DMS153 treated with DMSO at 0.1 percent for 48 hours (cell line): Measurements from ENCODE around the gene LDLRAD3.

Experiments used
- DNase-seq: peaks from one replicate; lab custom pipeline; 2025; ENCODE audit not compliant: unreplicated experiment; lab: John Stamatoyannopoulos, UW

Gene LDLRAD3

GRCh38 chr11:36126678-36127077 lies 182.8 kb downstream of the LDLRAD3 start:
- DNase-seq: no peak

- DNase-seq: no peak
These were observed 183.7 kb downstream of the LDLRAD3 start for GRCh38 chr11:36127550-36127949.

GRCh38 chr11:36129955-36130354 lies 186.1 kb downstream of the LDLRAD3 start:
- DNase-seq: no peak

- no peak for DNase-seq
These were observed 186.5 kb downstream of the LDLRAD3 start for GRCh38 chr11:36130401-36130800.

DNA sequence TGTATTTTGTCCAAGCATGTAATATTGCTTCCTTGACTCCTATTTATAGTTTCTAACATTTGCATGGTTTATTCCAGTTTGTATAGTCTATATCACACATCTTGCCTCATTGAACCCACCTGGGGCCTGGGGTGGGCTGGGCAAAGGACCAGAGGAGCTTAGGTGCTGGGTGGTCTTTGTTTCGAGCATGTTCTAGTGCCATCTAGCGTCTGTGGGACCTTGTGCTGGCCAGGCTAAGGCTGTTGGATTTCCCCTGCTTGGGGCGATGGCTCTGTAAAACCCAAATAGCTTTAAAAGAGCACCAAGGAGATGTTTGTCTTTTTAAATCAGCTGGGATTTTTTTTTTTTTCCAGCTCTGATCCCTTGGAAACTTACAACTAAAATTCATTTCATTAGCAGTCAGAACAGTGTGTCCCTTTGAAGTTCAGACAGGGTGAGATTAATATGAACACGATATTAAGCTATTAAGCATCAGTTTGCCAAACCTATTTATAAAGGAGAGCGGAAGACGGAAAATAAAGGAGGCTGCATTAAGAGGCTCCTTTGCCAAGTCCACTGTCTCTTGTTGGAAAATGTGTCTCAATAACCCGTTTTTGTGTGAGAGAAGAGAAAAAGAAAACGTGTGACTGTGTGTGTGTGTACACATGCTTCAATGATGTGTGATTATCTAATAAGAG lies 188.0 kb downstream of the LDLRAD3 start:
- no peak for DNase-seq

DNA sequence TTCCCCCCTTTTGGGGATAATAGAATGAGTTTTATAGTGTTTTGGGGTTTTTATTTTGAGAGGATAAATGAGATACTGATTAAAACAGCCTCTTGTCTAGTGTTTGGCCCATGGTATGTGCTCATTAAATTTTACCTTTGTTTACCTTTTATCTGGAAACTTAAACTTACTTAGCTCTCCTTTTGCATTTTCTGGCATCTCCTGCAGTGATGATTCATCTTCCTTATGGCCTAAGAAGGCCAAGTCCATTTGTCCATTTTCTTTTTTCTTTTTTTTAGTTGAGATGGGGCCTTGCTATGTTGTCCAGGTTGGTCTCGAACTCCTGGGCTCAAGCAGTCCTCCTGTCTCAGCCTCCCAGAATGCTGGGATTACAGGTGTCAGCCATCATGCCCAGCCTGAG lies 189.1 kb downstream of the LDLRAD3 start:
- no peak for DNase-seq

DNA sequence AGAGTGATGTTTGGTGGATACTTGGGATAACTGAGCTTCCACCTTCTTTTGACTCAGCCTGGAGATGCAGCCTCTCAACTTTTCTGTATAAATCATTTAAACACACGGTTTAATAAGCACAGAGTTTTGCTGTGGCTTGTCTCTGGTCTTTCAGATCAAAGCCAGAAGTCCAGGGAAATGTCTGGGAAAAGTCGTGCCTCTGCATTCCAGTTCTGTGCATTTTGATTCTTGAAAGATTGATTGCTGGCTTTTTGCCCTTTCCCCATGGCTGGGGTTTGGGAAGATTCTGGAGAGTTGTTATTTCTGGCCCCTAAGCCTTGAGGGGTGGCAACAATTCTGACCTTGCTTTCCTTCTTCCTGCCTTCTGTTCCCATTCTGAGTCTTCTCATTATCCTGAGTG lies 191.2 kb downstream of the LDLRAD3 start:
- DNase-seq: no peak

GRCh38 chr11:36139767-36140166 lies 195.9 kb downstream of the LDLRAD3 start:
- DNase-seq: no peak

- peak; percentile 37 for DNase-seq
These were observed 197.5 kb downstream of the LDLRAD3 start for GRCh38 chr11:36141196-36141953.

DNA sequence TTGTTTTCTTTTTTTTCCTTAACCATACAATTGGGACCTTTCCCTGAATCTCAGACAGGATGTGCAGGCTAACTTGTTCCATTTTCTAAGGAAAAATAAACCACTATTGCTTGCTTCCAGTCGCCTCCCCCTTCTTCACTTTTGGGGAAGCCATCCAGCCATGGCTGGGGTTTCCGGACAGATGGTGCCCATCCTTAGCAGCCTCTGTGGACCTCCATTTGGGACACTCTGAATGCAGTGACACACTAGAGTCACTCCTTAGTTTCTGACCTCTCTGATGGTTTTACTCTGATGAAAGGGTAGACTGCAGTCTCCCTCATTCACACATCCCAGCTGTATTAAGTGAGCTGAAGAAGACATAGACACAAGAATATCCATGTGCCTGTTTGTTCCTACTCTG lies 198.1 kb downstream of the LDLRAD3 start:
- no peak for DNase-seq

- DNase-seq: no peak
These were observed 198.6 kb downstream of the LDLRAD3 start for GRCh38 chr11:36142439-36142838.

- DNase-seq: no peak
These were observed 199.0 kb downstream of the LDLRAD3 start for GRCh38 chr11:36142879-36143278.

GRCh38 chr11:36146437-36146836 lies 202.6 kb downstream of the LDLRAD3 start:
- DNase-seq: no peak

GRCh38 chr11:36147491-36147890 lies 203.6 kb downstream of the LDLRAD3 start:
- no peak for DNase-seq

DNA sequence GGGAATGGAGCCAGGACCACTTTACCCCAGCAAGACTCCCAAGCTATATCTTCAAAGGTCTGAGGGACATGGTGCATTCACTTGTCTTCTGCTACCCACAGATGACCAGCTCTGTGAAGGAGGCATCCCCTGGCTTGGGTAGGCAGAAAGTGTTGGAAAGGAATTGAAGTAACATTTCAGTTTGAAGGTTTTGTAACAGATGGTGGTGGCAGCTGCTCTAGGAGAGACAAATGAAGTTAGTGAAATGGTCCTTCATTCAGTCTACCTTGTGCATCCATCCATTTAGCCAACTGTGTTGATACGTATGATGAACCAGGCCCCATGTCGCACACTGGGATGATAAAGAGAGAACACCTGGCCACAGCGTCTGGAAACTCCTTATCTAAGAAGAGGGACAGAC lies 204.8 kb downstream of the LDLRAD3 start:
- no peak for DNase-seq

DNA sequence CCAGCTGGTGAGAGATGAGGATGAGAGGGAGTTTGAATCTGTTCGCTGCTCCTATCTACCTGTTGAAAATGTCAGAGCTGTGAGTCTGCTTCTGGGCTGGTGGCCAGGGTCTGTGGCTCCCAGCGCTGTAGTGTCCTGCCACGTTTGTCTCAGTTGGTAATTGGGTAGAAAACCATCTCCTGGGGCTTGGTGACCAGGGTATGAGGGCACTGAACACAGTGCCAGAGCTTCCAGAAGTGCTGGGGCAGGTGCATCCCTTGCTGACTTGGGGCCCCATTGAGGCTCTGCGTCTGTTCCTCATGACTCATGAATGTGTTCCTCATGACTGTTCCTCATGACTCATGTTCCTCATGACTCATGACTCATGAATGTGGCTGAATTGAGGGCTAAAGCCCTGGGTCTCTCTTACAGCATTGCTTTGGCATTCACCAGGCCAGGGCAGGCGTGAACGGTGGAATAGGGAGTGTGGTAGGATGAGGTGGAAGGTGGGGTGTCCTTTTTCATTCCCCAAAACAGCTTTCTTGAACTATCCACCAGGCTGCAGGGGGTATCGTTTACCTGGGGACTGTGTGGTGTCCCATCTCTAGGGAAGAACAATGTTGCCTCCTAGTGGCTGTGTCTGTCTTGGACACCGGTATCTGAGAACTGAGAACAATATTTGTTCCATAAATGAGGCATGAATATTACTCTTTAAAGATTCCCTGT lies 205.8 kb downstream of the LDLRAD3 start:
- DNase-seq: no peak

DNA sequence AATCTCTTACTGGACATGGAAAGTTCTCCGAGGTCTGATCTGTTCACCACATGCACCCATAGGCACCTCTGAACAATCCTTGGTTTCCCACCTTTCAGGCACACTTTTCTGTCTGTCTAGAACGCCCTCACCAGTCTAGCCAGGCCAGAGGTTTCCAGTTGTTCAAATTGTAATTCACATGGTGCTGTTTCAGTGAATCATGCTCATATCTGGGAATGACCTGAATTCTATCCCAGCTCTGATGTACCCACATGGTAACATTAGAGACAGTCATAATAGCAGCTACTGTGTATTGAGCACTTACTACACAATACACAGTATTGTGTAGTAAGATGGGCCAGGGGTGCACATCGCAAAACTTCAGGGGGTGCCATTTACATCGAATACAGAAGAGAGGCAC lies 207.1 kb downstream of the LDLRAD3 start:
- DNase-seq: no peak

GRCh38 chr11:36151933-36152580 lies 208.2 kb downstream of the LDLRAD3 start:
- DNase-seq: no peak

DNA sequence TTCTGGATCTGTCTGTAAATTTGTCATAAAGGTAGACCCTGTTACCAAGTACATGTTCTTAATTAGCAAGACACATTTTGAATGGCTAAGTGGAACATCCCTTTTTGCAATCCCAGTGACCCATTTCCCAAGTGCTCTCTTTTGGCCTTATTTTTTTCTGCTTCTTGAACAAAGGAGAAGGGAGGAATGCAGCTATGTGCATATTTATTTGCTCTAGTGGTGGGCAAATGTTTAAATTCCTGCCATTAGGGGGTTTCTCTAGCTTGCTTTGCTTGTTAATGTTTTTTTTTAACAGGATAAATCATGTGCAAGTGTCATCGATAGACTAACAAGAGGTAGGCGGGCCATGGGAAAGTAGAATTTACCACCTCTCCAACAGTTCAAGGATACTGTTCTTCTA lies 209.7 kb downstream of the LDLRAD3 start:
- DNase-seq: no peak

GRCh38 chr11:36155124-36155561 lies 211.3 kb downstream of the LDLRAD3 start:
- DNase-seq: no peak

GRCh38 chr11:36155770-36156160 lies 211.9 kb downstream of the LDLRAD3 start:
- DNase-seq: no peak
